ENCODE results near the gene DACT3.

- TF ChIP-seq, protein P1, sequence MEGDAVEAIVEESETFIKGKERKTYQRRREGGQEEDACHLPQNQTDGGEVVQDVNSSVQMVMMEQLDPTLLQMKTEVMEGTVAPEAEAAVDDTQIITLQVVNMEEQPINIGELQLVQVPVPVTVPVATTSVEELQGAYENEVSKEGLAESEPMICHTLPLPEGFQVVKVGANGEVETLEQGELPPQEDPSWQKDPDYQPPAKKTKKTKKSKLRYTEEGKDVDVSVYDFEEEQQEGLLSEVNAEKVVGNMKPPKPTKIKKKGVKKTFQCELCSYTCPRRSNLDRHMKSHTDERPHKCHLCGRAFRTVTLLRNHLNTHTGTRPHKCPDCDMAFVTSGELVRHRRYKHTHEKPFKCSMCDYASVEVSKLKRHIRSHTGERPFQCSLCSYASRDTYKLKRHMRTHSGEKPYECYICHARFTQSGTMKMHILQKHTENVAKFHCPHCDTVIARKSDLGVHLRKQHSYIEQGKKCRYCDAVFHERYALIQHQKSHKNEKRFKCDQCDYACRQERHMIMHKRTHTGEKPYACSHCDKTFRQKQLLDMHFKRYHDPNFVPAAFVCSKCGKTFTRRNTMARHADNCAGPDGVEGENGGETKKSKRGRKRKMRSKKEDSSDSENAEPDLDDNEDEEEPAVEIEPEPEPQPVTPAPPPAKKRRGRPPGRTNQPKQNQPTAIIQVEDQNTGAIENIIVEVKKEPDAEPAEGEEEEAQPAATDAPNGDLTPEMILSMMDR (IDR thresholded peaks at IDR 0.05) = no peak
- no peak for TF ChIP-seq POLR2AphosphoS5 (IDR thresholded peaks at IDR 0.05; ENCODE audit: insufficient read depth in 1 of 2, low read depth in 1 of 2)
These were observed 42.2 kb downstream of the DACT3 start for GRCh38 chr19:46618670-46619231.
